GM12873 (cell line): Measurements from ENCODE around the gene ACTN1.

Experiments
- CTCF ChIP-seq: IDR thresholded peaks from 2 replicates; pipeline ENCODE4 v1.5.1; 2012; ENCODE audit warnings: low read depth, mild to moderate bottlenecking, moderate library complexity, low read length, control low read depth; ENCODE audit not compliant: insufficient read depth; ENCODE audit errors: missing control alignments

Gene ACTN1

GRCh38 chr14:68948686-68949600, 30.2 kb downstream of the ACTN1 start:
- no peak for TF ChIP-seq CTCF

- TF ChIP-seq CTCF = no peak
Measured at GRCh38 chr14:68947802-68948201, 31.3 kb downstream of the ACTN1 start.

GRCh38 chr14:68946489-68946822, 32.6 kb downstream of the ACTN1 start:
- no peak for TF ChIP-seq CTCF

- no peak for TF ChIP-seq CTCF
Measured at GRCh38 chr14:68945585-68946488, 33.3 kb downstream of the ACTN1 start.

GRCh38 chr14:68945190-68945584, 33.9 kb downstream of the ACTN1 start:
- no peak for TF ChIP-seq CTCF

GRCh38 chr14:68944162-68944561, 34.9 kb downstream of the ACTN1 start:
- no peak for TF ChIP-seq CTCF

GRCh38 chr14:68943107-68943506, 36.0 kb downstream of the ACTN1 start:
- no peak for TF ChIP-seq CTCF
